Hepatocyte (in vitro differentiated cells): ENCODE results near the gene ZNF182.
"Not testable (repeated sequence)": the region's sequence is repeated elsewhere in the genome, so short reads cannot be mapped to it uniquely, and the experiment has no call there.

Source experiments
- CTCF ChIP-seq: fragments of 200-600 bp; sonication (generic); IDR thresholded peaks from 2 replicates; pipeline ENCODE4 v1.5.1; 2016; ENCODE audit warnings: antibody characterized with exemption, mild to moderate bottlenecking; ENCODE audit not compliant: poor library complexity
- EZH2 ChIP-seq: fragments of 200-600 bp; sonication (generic); IDR thresholded peaks from 2 replicates; pipeline ENCODE4 v1.6.1; 2016; ENCODE audit warnings: antibody characterized with exemption, mild to moderate bottlenecking, borderline replicate concordance
- EZH2phosphoT487 ChIP-seq: fragments of 200-600 bp; sonication (generic); IDR thresholded peaks from one replicate; pipeline ENCODE4 v1.6.1; 2018; ENCODE audit warnings: antibody characterized with exemption, mild to moderate bottlenecking, low read depth, moderate library complexity; ENCODE audit not compliant: unreplicated experiment, severe bottlenecking

- not testable (repeated sequence) for TF ChIP-seq CTCF, EZH2phosphoT487, EZH2
Measured at GRCh38 chrX:47931970-47932369, 71.8 kb downstream of the ZNF182 start.
